K562 (cell line): ENCODE results near the gene SMAD7. TPM values are rescaled to one million over a fixed set of nuclear protein-coding genes. Genes with fewer than 3 reads are reported as not detected.

Experiments used
- ATAC-seq: fragments of 200-7000 bp; cut with Tn5 transposase; 3 replicates; pipeline ENCODE4 v1.9.1; 2020; ENCODE audit warnings: moderate library complexity
- BruUV-seq: library from RNA; stranded (reverse); fragments of 400-500 nt; replicated peaks from 2 replicates; lab custom pipeline; 2021; lab: Mats Ljungman, UMichigan
- CTCF ChIA-PET: fragments of 300-600 bp; formaldehyde crosslinking; extraction: SDS; loops from one replicate; lab custom pipeline; 2021; ENCODE audit warnings: low intra/inter-chr PET ratio; lab: Yijun Ruan, JAX
- POLR2A ChIA-PET: fragments of 300-600, 350-650 bp; sonication (Branson Sonifier 250); formaldehyde crosslinking; extraction: SDS; loops from one replicate; lab custom pipeline; 2021; ENCODE audit warnings: antibody characterized with exemption, inconsistent platforms; lab: Yijun Ruan, JAX
- DNase-seq, 4 experiments: peaks; one replicate each; pipeline versions ENCODE4 v3.0.0 to v3.0.0-alpha.2; 2011 to 2018; ENCODE audit warnings: low spot score in 3 of 4, mixed read lengths in 3 of 4; ENCODE audit errors: extremely low read depth in 1 of 4
- FAIRE-seq: peaks from 2 replicates; lab custom pipeline; 2011; peaks lifted over from hg19 to GRCh38; lab: Jason Lieb, UNC
- H2AFZ ChIP-seq: 2 replicates; pipeline ENCODE4 v1.6.0; 2011; ENCODE audit warnings: low read depth, low read length, control low read depth, inconsistent platforms
- H3K27ac ChIP-seq: fragments of 200-600 bp; 3 replicates; pipeline ENCODE4 v1.8.0; 2011; ENCODE audit warnings: low read depth, mild to moderate bottlenecking, control low read depth, inconsistent platforms, low read length, moderate library complexity, mixed read lengths; ENCODE audit errors: extremely low read depth
- H3K27me3 ChIP-seq, 2 experiments: fragments of 300-600 bp in 1 of 2; 2 replicates in 1 of 2; 3 replicates in 1 of 2; pipeline versions ENCODE4 v1.6.0 to v1.8.0; 2011; ENCODE audit warnings: inconsistent platforms in 2 of 2, low read length in 2 of 2, mild to moderate bottlenecking in 1 of 2, mixed read lengths in 1 of 2, moderate library complexity in 1 of 2; ENCODE audit not compliant: control insufficient read depth in 2 of 2, insufficient read depth in 2 of 2
- H3K36me3 ChIP-seq: fragments of 300-600 bp; 3 replicates; pipeline ENCODE4 v1.8.0; 2011; ENCODE audit warnings: mild to moderate bottlenecking, low read length, inconsistent platforms; ENCODE audit not compliant: control insufficient read depth, insufficient read depth
- H3K4me1 ChIP-seq, 2 experiments: fragments of 200-600 bp in 1 of 2; replicated peaks in 1 of 2; 2 replicates in 1 of 2; 3 replicates in 1 of 2; pipeline versions ENCODE4 v1.5.1 to v1.8.0; 2011; ENCODE audit warnings: inconsistent platforms in 2 of 2, low read length in 2 of 2, mild to moderate bottlenecking in 1 of 2, mixed read lengths in 1 of 2, moderate library complexity in 1 of 2; ENCODE audit not compliant: control insufficient read depth in 2 of 2, insufficient read depth in 2 of 2
- H3K4me2 ChIP-seq: 2 replicates; pipeline ENCODE4 v1.6.1; 2011; ENCODE audit warnings: low read length, control low read depth, inconsistent platforms, mixed read lengths; ENCODE audit not compliant: insufficient read depth
- H3K4me3 ChIP-seq: fragments of 200-600 bp; sonication (generic), shearing (Covaris generic); 2 replicates; pipeline ENCODE4 v1.5.1; 2016; ENCODE audit warnings: control low read depth, inconsistent platforms
- H3K79me2 ChIP-seq: fragments of 200-600 bp; 3 replicates; pipeline ENCODE4 v1.8.0; 2011; ENCODE audit warnings: low read length, inconsistent platforms; ENCODE audit not compliant: control insufficient read depth, insufficient read depth
- H3K9ac ChIP-seq, 2 experiments: 2 replicates each; pipeline versions ENCODE4 v1.6.0 to v1.6.1; 2011; ENCODE audit warnings: low read depth in 2 of 2, low read length in 2 of 2, control low read depth in 1 of 2, inconsistent platforms in 1 of 2, mild to moderate bottlenecking in 1 of 2, mixed read lengths in 1 of 2; ENCODE audit not compliant: insufficient read depth in 1 of 2
- H3K9me1 ChIP-seq: one replicate; pipeline ENCODE4 v1.6.0; 2011; ENCODE audit warnings: inconsistent platforms, mild to moderate bottlenecking, low read length, moderate library complexity; ENCODE audit not compliant: control insufficient read depth, insufficient read depth
- H3K9me3 ChIP-seq: replicated peaks from 2 replicates; pipeline ENCODE4 v1.5.1; 2011; ENCODE audit warnings: low read depth, low read length, inconsistent platforms; ENCODE audit not compliant: control insufficient read depth, insufficient read depth
- H4K20me1 ChIP-seq: replicated peaks from 2 replicates; pipeline ENCODE4 v1.6.1; 2011; ENCODE audit warnings: low read length, inconsistent platforms, mixed read lengths; ENCODE audit not compliant: control insufficient read depth, insufficient read depth
- HMGXB4 ChIP-seq: sonication (generic); formaldehyde crosslinking; IDR thresholded peaks from 2 replicates; pipeline ENCODE4 v1.8.1; 2023; ENCODE audit warnings: mild to moderate bottlenecking, missing genetic modification reagents
- REST ChIP-seq, 2 experiments: fragments of 450-650 bp; formaldehyde crosslinking in 1 of 2; IDR thresholded peaks; 2 replicates each; pipeline versions ENCODE4 v1.4.0 to v1.6.1; 2014 to 2020; ENCODE audit warnings: mild to moderate bottlenecking in 2 of 2, borderline replicate concordance in 1 of 2, low read depth in 1 of 2
- SETDB1 ChIP-seq: IDR thresholded peaks from one replicate; pipeline ENCODE4 v1.6.1; 2012; ENCODE audit warnings: low read length, control low read depth, inconsistent platforms
- SRSF7 ChIP-seq: fragments of 200-400 bp; formaldehyde crosslinking; optimal IDR thresholded peaks from 2 replicates; pipeline ENCODE3; 2017; ENCODE audit warnings: mild to moderate bottlenecking, low read depth, low read length
- WGBS: fragments of 100-300 bp; shearing (Covaris generic); methylation state at CpG from one replicate; pipeline ENCODE4 v1.1.6; 2016; ENCODE audit warnings: low coverage, mixed read lengths; ENCODE audit not compliant: insufficient coverage; ENCODE audit errors: missing lambda C conversion rate; 5-methylcytosine and 5-hydroxymethylcytosine counted together
- in situ Hi-C: fragments of 300-500 bp; cut with MboI; formaldehyde crosslinking; loops from 4 replicates; pipeline ENCODE4 v1.15.0; 2018; ENCODE audit warnings: inconsistent platforms, mixed read lengths
- intact Hi-C: fragments of 100-400 bp; cut with micrococcal nuclease; formaldehyde crosslinking; loops from 2 replicates; pipeline ENCODE4 v1.14.2; 2022
- polyA plus RNA-seq, 8 experiments: library from polyadenylated mRNA; depleted of rRNA in 4 of 8; stranded (reverse) in 5 of 8; unstranded in 3 of 8; fragments of >200 nt; fragmentation: Nextera tagmentation in 2 of 8; fragmentation: Illumina TruSeq in 1 of 8; extraction: Ambion mirVana in 2 of 8; extraction: Trizol in 1 of 8; gene quantifications; 2 replicates each; pipeline versions ENCODE4 v1.2.1 to v1.2.3, GENCODE V29; 2011 to 2014; ENCODE audit warnings: inconsistent platforms in 1 of 8, missing spikeins in 1 of 8
- total RNA-seq, 7 experiments: library from RNA; depleted of rRNA in 6 of 7; stranded (reverse); fragments of >200 nt in 6 of 7; fragmentation: Illumina TruSeq in 2 of 7; extraction: Trizol in 2 of 7; gene quantifications; 2 replicates each; pipeline versions ENCODE4 v1.2.1 to v1.2.3, GENCODE V29; 2011 to 2021; ENCODE audit warnings: low replicate concordance in 1 of 7

Gene SMAD7
- total and polyA plus RNA-seq, 9 of the 15 experiments (the other 6 are each of a cell fraction or from before 2014, with no cell fraction given), result 0.13 to 3.0 (median 1.6) TPM

DNA sequence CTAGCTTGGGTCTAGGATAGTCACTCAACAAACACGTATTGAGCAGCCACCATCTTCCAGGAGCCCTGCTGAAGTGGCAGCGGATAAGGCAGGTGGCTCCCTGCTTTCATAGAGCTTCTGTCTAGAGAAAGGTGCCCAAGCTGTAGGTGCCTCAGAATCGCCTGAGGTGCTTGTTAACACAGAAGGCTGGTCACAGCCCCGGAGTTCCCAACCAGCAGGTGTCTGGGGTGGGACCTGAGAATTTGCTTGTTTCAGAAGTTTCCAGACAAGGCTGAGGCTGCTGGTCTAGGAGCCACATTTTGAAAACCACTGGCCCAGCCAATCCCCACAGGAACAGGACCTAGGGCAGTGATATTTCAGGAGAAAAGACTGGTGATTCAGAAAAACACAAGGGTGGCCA, 45.3 kb upstream of the SMAD7 start (continued):
- TF ChIP-seq HMGXB4 (CRISPR knock-in tag), result no peak
- TF ChIP-seq SRSF7, result no peak

GRCh38 chr18:48994926-48995835, 44.4 kb upstream of the SMAD7 start:
- no peaks in the 10 kb centered on the region for H3K9me1 ChIP-seq
- in situ Hi-C loops, result no loop called here
- H3K9ac ChIP-seq, result no peak overlapping the region
- ATAC-seq, result no peak
- H3K27me3 ChIP-seq, result no peaks in the 10 kb centered on the region; a peak in 1 of 5 replicates
- no peak overlapping the region for H3K4me2 ChIP-seq
- DNase-seq, result no peak
- H3K36me3 ChIP-seq, result no peaks in the 10 kb centered on the region
- intact Hi-C loops, result no loop called here
- H3K9me3 ChIP-seq, result no peaks in the 10 kb centered on the region
- H3K4me3 ChIP-seq, result no peak overlapping the region
- no peaks in the 10 kb centered on the region for H3K79me2 ChIP-seq
- H3K27ac ChIP-seq, result no peak overlapping the region
- no peak overlapping the region for H2AFZ ChIP-seq
- no peak for FAIRE-seq
- 60% methylated on average over 16 of the region's 20 CpGs for WGBS
- H3K4me1 ChIP-seq, result peaks cover 9 to 23% of the 10 kb centered on the region in 2 experiments; a peak in 4 of 5 replicates
- no peaks in the 10 kb centered on the region for H4K20me1 ChIP-seq
- CTCF ChIA-PET, result no interaction called here
- no TSS peak for BruUV-seq
- POLR2A ChIA-PET, result interaction anchor here (1.6 kb wide), 1 partner anchor 11 kb away, joined by 5 read pairs; no protein-coding TSS in a partner anchor
- TF ChIP-seq SETDB1 (no peak), REST (IDR thresholded peaks at IDR 0.05; ENCODE audit: borderline replicate concordance) (no peak), REST (CRISPR knock-in tag; IDR thresholded peaks at IDR 0.05; ENCODE audit: low read depth) (no peak)
